Subcutaneous adipose tissue (tissue), 4 donors: ENCODE data around the gene FAXC. TPM values are rescaled to one million over a fixed set of nuclear protein-coding genes. Genes with fewer than 3 reads are reported as not detected.

ENCODE experiments used
- total RNA-seq, 4 donors: library from RNA; depleted of rRNA; stranded (reverse); fragments of >200 nt; gene quantifications; one replicate each; pipeline ENCODE4 v1.1.0, GENCODE V29; 2016
- TF ChIP-seq, protein P1 (sequence below): fragments of 450-650 bp; IDR thresholded peaks from one replicate; pipeline ENCODE4 v1.5.1; 2016; ENCODE audit warnings: low read depth, mild to moderate bottlenecking, control low read depth, antibody characterized with exemption, moderate library complexity

FAXC gene
- total RNA-seq, 4 donors from 2014 or later, result under 0.01 TPM; not detected in 3

GRCh38 chr6:99288668-99289067 lies 60.8 kb downstream of the FAXC start:
- TF ChIP-seq, protein P1, sequence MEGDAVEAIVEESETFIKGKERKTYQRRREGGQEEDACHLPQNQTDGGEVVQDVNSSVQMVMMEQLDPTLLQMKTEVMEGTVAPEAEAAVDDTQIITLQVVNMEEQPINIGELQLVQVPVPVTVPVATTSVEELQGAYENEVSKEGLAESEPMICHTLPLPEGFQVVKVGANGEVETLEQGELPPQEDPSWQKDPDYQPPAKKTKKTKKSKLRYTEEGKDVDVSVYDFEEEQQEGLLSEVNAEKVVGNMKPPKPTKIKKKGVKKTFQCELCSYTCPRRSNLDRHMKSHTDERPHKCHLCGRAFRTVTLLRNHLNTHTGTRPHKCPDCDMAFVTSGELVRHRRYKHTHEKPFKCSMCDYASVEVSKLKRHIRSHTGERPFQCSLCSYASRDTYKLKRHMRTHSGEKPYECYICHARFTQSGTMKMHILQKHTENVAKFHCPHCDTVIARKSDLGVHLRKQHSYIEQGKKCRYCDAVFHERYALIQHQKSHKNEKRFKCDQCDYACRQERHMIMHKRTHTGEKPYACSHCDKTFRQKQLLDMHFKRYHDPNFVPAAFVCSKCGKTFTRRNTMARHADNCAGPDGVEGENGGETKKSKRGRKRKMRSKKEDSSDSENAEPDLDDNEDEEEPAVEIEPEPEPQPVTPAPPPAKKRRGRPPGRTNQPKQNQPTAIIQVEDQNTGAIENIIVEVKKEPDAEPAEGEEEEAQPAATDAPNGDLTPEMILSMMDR, result no peak

GRCh38 chr6:99287523-99287922 lies 62.0 kb downstream of the FAXC start:
- TF ChIP-seq, protein P1, result no peak

- TF ChIP-seq, protein P1, result no peak
Measured at GRCh38 chr6:99285881-99286280, 63.6 kb downstream of the FAXC start.

DNA sequence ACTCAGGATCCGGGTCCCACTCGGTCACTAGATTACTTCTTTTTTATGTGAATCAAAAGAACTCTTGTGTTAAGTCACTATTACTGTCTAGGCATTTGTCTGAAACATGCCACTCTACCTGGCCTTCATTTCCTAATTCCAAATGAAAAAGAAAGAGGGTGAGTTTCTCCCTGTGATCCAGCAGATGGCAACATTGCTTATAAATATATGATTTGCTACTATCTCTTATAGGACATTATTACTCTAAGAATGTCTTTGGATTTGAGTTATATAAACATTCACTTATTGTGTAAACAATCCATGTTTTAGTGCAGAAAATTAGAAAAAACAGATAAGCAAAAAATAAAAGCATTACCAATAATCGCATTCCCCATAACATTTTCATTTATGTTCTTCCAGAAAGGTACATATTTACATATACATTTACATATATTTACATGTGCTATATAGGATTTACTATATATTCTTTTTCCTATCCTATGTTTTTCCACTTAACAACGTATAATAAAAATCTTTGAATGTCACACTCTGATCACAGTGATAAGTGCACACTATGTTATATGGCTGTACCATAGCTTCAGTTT lies 66.9 kb downstream of the FAXC start:
- TF ChIP-seq, protein P1, result no peak

DNA sequence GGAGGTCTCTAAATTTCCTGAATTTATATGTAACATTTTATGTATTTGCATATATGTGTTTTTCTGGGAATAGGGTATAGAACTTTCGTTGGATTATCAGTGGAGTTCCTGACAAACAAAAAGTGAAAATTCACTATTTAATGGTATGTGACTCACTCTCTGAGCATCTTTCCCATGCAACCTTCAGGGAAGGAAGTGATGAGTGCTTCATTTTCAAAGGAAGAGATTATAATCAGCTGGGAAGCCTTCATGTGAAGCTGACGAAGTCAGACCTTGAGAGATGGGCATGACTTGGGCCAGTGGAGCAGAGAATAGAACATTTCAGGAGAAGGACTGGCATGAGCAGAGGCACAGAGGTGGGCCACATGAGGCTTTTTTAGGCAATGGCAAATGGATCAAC lies 72.7 kb downstream of the FAXC start:
- TF ChIP-seq, protein P1, result no peak

GRCh38 chr6:99270826-99271225 lies 78.6 kb downstream of the FAXC start:
- TF ChIP-seq, protein P1, result no peak

DNA sequence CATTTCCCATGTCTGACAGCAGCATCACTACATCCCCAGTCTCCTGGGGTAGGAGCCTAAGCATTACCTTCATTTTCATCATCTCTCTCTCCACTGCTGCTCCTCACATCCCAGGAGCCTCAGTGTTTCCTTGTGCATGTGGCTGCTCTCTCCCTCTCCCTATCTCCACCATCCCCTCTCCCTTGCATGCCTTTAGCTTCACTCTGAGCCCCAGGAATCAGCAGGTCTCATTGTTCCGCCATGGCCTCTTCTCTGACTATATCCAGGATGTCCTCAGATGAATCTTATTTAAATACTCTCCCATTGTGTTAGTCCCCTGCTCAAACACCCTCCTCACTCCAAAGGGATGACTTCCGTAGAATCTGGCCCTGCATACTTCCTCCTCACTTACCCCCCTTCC lies 79.4 kb downstream of the FAXC start:
- TF ChIP-seq, protein P1, result no peak
